ENCODE measurements around the gene IQCB1.
"Not testable (repeated sequence)": the region's sequence is repeated elsewhere in the genome, so short reads cannot be mapped to it uniquely, and the experiment has no call there.

IQCB1 gene

DNA sequence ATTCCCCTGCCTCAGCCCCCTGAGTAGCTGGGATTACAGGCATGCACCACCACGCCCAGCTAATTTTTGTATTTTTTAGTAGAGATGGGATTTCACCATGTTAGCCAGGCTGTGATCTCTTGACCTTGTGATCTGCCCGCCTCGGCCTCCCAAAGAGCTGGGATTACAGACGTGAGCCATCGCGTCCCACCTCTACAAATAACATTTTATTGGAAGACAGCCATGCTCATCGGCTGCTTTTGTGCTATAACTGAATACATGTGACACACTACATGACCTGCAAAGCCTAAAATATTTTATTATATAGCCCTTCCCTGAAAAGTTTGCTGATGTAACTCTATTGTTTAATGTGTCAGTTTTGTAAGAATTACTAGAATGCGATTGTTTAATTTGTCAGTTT is 52.1 kb downstream of the IQCB1 start:
- H3K4me3 Mint-ChIP-seq; DNase-seq; H3K27me3 Mint-ChIP-seq; ATAC-seq (replicated peaks); H3K9me3 Mint-ChIP-seq; H3K27ac Mint-ChIP-seq: not testable (repeated sequence)
- peaks cover 4 to 15% of the 10 kb centered on the region in 2 donors for H3K4me1 Mint-ChIP-seq
- H3K36me3 Mint-ChIP-seq = peaks cover 70 to 82% of the 10 kb centered on the region in 2 donors

DNA sequence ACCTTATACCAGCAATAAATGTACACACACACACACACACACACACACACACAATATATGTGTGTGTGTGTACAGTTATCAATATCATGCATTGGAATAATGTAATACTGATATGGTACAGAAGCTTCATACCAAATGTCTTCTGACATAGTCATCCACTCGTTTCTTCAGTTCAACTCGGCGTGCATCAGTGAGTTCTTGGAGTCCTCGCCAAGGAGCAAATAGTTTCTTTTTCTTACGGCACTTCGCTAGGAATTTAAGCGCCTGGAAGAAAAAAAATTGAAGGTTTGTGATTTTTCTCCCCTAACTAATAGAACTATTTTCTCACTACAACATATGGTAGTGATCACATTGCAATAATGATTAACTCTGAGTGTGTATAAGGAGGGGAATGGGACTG is 53.2 kb downstream of the IQCB1 start:
- Mint-ChIP-seq H3K27me3 (no peaks in the 10 kb centered on the region), H3K36me3 (peaks cover 67 to 83% of the 10 kb centered on the region in 2 donors), H3K4me3 (no peak overlapping the region), H3K27ac (no peak overlapping the region), H3K9me3 (no peaks in the 10 kb centered on the region), H3K4me1 (peaks cover 4 to 13% of the 10 kb centered on the region in 2 donors)
- ATAC-seq (replicated peaks) = no peak
- DNase-seq = no peak

DNA sequence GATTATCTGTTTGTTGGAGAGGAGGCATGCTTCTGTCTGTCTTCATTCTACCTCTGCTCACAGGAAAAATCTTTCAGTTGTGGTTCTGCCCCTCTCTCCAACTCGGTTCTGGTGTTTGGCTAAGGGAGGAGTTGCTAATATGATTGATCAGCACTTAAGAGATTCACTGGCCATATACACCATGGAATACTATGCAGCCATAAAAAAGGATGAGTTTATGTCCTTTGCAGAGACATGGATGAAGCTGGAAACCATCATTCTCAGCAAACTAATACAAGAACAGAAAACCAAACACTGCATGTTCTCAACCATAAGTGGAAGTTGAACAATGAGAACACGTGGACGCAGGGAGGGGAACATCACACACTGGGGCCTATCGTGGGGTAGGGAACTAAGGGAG is 59.8 kb downstream of the IQCB1 start:
- not testable (repeated sequence) for H3K27me3 Mint-ChIP-seq; H3K4me3 Mint-ChIP-seq; ATAC-seq (replicated peaks); H3K27ac Mint-ChIP-seq; DNase-seq; H3K4me1 Mint-ChIP-seq; H3K9me3 Mint-ChIP-seq
- H3K36me3 Mint-ChIP-seq = peaks cover 59 to 83% of the 10 kb centered on the region in 2 donors

DNA sequence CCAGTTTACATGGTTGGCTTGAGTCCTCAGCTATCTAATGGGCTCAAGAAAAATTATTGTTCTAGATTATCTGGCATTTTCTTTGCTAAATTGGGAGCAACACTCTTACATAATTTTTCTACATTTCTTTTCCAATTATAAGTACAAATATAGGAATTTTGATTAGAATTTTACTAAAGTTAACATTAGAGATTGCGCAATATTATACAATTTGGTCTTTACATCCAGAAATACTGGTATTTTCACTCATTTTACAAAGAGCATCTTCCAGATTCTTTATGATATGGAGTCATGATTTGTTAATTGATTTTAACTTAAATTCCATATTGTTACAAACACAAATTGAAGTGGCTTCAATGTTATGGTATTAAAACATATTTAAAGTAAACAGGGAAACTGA is 65.6 kb downstream of the IQCB1 start:
- Mint-ChIP-seq H3K4me3 (no peak overlapping the region), H3K27me3 (no peaks in the 10 kb centered on the region), H3K27ac (no peak overlapping the region), H3K36me3 (peaks cover 43 to 66% of the 10 kb centered on the region in 2 donors), H3K4me1 (peaks cover 7 to 8% of the 10 kb centered on the region in 2 donors), H3K9me3 (no peaks in the 10 kb centered on the region)
- ATAC-seq (replicated peaks) = no peak
- no peak for DNase-seq

DNA sequence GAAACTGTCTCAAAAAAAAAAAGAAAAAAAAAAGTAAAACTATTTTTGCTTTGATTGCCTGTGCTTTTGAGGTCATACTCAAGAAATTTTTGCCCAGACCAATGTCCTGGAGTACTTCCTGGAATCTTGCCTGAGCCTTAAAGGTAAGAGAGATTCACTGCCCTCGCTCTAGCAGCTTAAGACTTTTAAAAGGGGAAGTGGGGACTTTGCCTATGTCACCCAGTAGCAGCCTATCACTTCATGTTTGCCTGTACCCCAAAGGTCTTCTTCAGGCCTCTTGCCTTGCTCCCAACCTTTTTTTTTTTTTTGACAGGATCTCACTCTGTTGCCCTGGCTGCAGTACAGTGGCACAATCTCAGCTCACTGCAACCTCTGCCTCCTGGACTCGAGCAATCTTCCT is 66.4 kb downstream of the IQCB1 start:
- H3K27ac Mint-ChIP-seq = peak overlapping the region; percentile 76
- H3K27me3 Mint-ChIP-seq = no peaks in the 10 kb centered on the region
- DNase-seq = no peak
- H3K4me1 Mint-ChIP-seq = peaks cover 5 to 8% of the 10 kb centered on the region in 2 donors
- H3K36me3 Mint-ChIP-seq = peaks cover 37 to 58% of the 10 kb centered on the region in 2 donors
- no peaks in the 10 kb centered on the region for H3K9me3 Mint-ChIP-seq
- H3K4me3 Mint-ChIP-seq = no peak overlapping the region
- peak; percentile 95 to 97 for ATAC-seq (replicated peaks)

DNA sequence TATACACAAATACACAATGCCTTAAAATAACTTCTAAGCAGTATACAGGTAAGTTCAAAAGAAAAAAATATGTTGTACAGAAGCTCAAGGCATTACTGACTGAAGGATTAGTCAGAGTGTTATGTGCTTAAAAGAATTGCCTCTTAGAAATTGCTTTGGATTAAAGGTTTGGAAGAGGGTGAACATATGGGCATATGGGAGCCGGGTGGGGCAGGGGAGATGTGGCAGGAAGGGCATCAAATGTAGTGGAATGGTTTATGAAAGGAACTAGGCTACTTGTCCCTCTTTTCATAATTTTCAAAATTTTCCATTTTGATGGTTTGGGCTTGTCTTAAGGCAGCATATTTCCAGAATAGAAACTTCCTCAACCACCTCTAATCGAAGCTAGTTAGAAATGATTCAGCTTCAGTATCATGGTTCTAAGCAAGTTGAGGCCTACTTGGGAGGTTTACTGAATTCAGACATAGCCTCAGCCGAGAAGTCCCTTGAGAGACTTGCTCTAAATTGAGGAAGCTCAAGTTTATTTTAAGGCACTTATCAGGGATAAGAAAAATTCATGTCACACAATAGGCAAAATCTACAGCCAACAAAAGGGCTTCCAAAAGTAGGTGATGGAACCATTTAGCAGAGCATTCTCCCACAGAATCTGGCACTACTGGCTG is 75.2 kb downstream of the IQCB1 start:
- no peak overlapping the region for H3K4me3 Mint-ChIP-seq
- ATAC-seq (replicated peaks) = peak; percentile 63 to 76

DNA sequence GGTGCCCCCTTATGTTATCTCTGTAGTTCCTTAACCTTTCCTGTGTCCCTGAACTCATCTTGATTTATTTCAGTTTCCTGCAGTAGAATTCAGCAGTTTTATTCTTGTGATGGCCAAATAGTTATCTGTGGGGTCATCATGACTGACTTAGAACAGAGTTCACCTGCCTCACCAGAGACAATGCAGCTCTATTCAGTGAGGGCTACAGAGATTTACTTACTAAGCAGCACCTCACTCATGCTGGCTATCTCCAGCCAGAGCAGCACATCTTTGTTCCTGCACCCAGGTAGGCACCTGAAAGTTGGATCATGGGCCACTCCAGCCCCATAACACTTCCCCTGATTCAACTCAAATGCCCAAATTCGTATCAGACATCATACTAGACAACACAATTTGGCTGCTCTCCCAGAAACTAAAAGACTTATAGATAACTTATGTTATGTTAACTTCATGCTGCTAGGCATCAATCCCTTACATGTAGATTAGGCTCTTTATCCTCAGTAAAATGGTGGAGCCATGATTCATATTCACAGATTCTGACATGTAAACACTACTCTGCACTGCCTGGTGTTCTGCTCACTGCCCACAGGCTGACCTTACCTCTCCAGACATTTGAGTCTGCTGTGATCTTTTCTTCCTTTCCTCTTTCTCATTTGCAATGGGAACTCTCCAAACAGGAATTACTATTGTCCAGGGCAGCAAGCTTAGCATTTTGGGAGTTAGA is 76.0 kb downstream of the IQCB1 start:
- no peaks in the 10 kb centered on the region for H3K9me3 Mint-ChIP-seq

More for the DNA sequence above, 75.2 kb downstream of the IQCB1 start:
- no peaks in the 10 kb centered on the region for H3K9me3 Mint-ChIP-seq
- no peaks in the 10 kb centered on the region for H3K27me3 Mint-ChIP-seq
- H3K36me3 Mint-ChIP-seq = no peaks in the 10 kb centered on the region
- peak overlapping the region; percentile 65 for H3K27ac Mint-ChIP-seq
- no peak for DNase-seq
- peaks cover 13 to 18% of the 10 kb centered on the region in 2 donors for H3K4me1 Mint-ChIP-seq

DNA sequence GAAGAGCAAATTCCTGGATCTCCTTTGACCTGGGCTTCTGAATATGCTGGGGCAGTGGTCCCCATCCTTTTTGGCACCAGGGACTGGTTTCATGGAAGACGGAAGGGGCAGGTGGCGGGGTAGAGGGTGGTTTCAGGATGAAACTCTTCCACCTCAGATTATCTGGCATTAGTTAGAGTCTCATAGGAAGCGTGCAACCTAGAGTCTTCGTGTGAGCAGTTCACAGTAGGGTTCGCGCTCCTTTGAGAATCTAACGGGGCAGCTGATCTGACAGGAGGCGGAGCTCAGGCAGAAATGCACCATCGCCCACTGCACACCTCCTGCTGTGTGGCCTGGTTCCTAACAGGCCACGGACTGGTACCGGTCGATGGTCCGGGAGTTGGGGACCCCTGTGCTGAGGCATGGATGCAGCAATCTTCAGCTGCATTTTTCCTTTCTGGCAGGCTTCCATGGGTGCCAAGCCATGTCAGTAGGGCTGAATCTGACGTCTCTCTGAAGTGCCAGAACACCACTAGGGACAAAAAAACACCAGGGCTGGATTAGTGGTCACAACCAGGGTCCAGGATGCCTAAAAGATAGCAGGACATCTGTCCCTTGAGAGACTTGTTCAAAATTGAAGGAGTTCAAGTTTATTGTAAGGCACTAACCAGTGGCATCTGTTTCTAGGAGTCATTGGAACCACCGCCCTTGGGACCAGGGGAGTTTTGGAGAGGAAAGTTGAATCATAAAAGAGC is 76.9 kb downstream of the IQCB1 start:
- no peaks in the 10 kb centered on the region for H3K27me3 Mint-ChIP-seq
- no peak overlapping the region for H3K4me3 Mint-ChIP-seq
- no peaks in the 10 kb centered on the region for H3K9me3 Mint-ChIP-seq
- DNase-seq (no peak), ATAC-seq (replicated peaks) (no peak)
- H3K4me1 Mint-ChIP-seq = peaks cover 13 to 18% of the 10 kb centered on the region in 2 donors
- H3K27ac Mint-ChIP-seq = no peak overlapping the region
- H3K36me3 Mint-ChIP-seq = no peaks in the 10 kb centered on the region

More for the DNA sequence above, 76.0 kb downstream of the IQCB1 start:
- Mint-ChIP-seq H3K27me3 (no peaks in the 10 kb centered on the region), H3K4me1 (peaks cover 13 to 18% of the 10 kb centered on the region in 2 donors), H3K36me3 (no peaks in the 10 kb centered on the region), H3K4me3 (no peak overlapping the region), H3K27ac (no peak overlapping the region)
- ATAC-seq (replicated peaks) (no peak), DNase-seq (no peak)

DNA sequence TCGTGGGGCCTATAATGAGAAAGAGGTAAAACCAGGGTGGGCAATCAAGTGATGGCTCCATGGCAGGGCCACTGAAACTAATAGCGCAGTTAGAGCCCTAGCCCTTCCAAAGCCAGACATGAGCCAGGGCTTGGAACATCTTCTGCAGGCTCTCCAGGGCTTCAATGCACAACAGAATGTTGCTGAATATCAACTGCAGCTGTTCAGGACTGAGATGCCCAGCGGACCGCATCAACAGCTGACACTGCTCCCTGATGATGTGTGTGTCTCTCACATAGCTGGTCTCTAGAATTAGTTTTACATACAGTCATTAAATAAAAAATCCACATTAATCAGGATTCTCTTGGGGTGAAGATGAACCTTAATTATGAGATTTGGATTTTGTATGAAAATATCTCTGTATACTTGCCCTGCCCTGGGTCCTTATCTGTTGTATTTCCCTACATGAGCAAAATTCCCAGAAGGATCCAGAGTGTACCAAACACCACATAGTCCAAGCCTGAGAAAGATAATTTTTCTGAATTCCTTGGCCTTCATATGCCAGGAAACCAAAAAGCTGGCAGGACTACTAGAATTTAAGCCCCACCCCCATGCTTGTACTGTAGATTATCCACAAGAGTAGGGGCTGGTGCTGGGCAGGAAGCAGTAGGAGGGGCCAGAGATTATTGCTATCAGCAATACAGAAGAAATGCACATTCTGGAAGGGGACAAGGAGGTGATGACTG is 77.6 kb downstream of the IQCB1 start:
- Mint-ChIP-seq H3K36me3 (no peaks in the 10 kb centered on the region), H3K9me3 (no peaks in the 10 kb centered on the region), H3K4me1 (peaks cover 13 to 19% of the 10 kb centered on the region in 2 donors), H3K27me3 (no peaks in the 10 kb centered on the region), H3K27ac (no peak overlapping the region), H3K4me3 (no peak overlapping the region)
- ATAC-seq (replicated peaks) (peak in 1 of 2 donors; percentile 43), DNase-seq (no peak)

DNA sequence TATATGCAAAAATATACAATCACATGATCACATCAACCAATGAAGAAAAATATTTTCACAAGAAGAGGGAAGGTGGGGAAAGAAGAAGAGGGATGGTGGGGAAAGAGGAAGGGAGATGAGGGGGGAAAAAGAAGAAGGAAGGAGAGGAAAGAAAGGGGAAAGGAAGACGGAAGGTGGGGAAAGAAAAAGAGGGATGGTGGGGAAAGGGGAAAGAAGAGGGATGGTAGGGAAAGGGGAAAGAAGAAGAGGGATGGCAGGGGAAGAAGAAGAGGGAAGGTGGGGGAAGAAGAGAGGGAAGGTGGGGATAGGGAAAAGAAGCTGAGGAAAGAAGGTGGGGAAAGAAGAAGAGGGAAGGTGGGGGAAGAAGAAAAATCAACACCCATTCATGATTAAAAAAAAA is 82.1 kb downstream of the IQCB1 start:
- Mint-ChIP-seq H3K9me3 (no peaks in the 10 kb centered on the region), H3K27me3 (no peaks in the 10 kb centered on the region), H3K36me3 (peaks cover 0 to 4% of the 10 kb centered on the region in 2 donors), H3K4me1 (peaks cover 9% of the 10 kb centered on the region in 2 donors), H3K4me3 (no peak overlapping the region), H3K27ac (no peak overlapping the region)
- no peak for DNase-seq
- no peak for ATAC-seq (replicated peaks)

DNA sequence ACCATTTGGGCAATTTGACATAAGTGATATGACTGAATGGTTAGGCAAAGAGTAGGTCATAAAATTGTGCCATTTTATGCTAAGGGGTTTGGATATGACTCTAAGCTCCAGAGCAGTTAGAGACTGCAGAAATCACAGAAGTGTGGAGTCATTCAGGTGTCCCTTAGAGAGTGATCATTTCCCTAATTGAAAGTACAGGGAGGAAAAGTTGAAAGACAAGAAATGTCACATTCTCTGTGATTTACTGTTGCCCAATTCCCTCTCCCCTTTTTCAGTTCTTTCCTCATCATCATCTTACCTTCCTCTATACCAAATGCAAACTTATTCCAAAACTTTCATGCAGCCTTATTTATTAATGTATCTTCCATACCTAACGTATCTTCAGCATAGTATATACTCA is 82.6 kb downstream of the IQCB1 start:
- no peak for ATAC-seq (replicated peaks)
- H3K4me1 Mint-ChIP-seq = peaks cover 9% of the 10 kb centered on the region in 2 donors

DNA sequence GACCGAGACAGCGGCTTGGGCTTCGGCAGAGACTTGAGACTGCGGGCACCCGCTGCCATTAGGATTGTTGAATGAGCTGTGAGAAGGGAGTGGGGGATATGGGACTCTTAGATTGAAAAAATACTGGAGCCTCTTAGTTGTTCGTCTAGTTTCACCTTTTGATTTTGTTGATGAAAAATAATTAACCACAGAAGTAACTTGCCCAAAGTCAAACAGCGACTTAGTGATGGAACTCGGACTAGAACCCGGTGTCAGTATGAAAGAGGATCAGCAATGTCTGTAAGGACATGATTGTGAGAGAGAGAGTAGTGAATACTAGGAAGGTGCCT is 84.8 kb downstream of the IQCB1 start:
- H3K4me3 Mint-ChIP-seq = no peak overlapping the region
- no peak for ATAC-seq (replicated peaks)
- no peak overlapping the region for H3K27ac Mint-ChIP-seq
- DNase-seq = no peak
- H3K36me3 Mint-ChIP-seq = peaks cover 0 to 4% of the 10 kb centered on the region in 2 donors
- H3K27me3 Mint-ChIP-seq = no peaks in the 10 kb centered on the region
- no peaks in the 10 kb centered on the region for H3K9me3 Mint-ChIP-seq
- peaks cover 9% of the 10 kb centered on the region in 2 donors for H3K4me1 Mint-ChIP-seq

More for the DNA sequence above, 82.6 kb downstream of the IQCB1 start:
- DNase-seq = no peak
- Mint-ChIP-seq H3K4me3 (no peak overlapping the region), H3K27me3 (no peaks in the 10 kb centered on the region), H3K9me3 (no peaks in the 10 kb centered on the region), H3K27ac (no peak overlapping the region), H3K36me3 (peaks cover 0 to 4% of the 10 kb centered on the region in 2 donors)

DNA sequence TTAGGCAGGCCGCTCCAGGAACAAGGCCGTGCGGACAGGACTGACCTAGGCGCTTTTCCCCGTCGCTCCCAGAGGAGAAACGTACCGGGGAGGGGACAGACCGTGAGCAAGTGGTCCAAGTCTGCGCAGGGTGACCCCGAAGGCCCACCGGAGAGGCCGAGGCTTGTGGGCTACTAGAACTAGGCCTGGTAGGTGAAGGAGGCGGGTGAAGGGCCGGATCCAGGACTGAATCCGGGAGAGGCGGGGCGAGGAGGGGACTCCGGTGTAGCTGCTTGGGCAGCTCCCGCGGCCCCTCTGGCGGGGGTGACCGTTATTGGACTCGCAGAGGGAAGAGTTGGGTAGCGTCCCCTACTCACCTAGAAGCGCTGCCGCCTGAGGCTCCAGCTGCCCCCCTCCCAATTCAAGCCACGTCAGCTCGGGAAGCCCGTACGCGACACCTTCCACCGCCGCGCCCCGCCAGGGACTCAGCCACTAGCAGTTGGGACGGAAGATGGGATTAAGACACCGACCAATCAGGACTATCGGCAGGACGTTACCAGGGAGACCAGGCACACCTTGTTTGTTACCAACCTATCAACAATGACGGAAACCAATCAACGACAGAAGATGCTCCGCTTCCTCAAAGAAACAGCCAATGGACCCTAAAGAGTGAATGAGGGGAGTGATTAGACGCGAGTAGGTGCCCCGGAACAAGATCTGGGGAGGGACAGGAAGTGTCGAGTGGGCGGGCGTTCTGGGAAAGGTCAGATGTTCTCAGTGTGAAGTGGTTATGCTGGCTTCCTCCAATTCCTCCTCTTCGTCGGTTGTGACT is 85.4 kb downstream of the IQCB1 start, which contains the start of gene GOLGB1:
Gene GOLGB1, minus strand, starts transcription at position 466 of the 811 bp plus-strand sequence. CDS start 18,770 bp downstream, outside the sequence.
- Mint-ChIP-seq H3K36me3 (peaks cover 0 to 4% of the 10 kb centered on the region in 2 donors), H3K27ac (no peak within 1 kb of the TSS), H3K4me1 (peaks cover 9 to 12% of the 10 kb centered on the region in 2 donors), H3K4me3 (no peak within 1 kb of the TSS), H3K9me3 (no peaks in the 10 kb centered on the region), H3K27me3 (no peaks in the 10 kb centered on the region)
- DNase-seq = peak; percentile 94
- peak; percentile 96 for ATAC-seq (replicated peaks)
